Effector memory CD4-positive, alpha-beta T cell (primary cell): Measurements from ENCODE around the gene TKT.

ENCODE experiments used
- DNase-seq, 3 donors: peaks; one replicate each; pipeline ENCODE4 v3.0.0-alpha.2; 2020
- H3K27ac ChIP-seq: 2 replicates; pipeline ENCODE4 v1.7.0; 2013; ENCODE audit warnings: mild to moderate bottlenecking, low read length, moderate library complexity; ENCODE audit not compliant: insufficient read depth, poor library complexity, severe bottlenecking
- H3K27me3 ChIP-seq: replicated peaks from 2 replicates; pipeline ENCODE4 v1.7.0; 2013; ENCODE audit warnings: mild to moderate bottlenecking, low read length; ENCODE audit not compliant: insufficient read depth, control insufficient read depth, poor library complexity, severe bottlenecking
- H3K36me3 ChIP-seq: 2 replicates; pipeline ENCODE4 v1.7.0; 2013; ENCODE audit warnings: mild to moderate bottlenecking, low read length, moderate library complexity; ENCODE audit not compliant: control insufficient read depth, insufficient read depth
- H3K4me1 ChIP-seq: 2 replicates; pipeline ENCODE4 v1.7.0; 2013; ENCODE audit warnings: low read length, mild to moderate bottlenecking; ENCODE audit not compliant: control insufficient read depth, insufficient read depth, poor library complexity, severe bottlenecking
- H3K4me3 ChIP-seq: 2 replicates; pipeline ENCODE4 v1.7.0; 2013; ENCODE audit warnings: low read length, low read depth, mild to moderate bottlenecking; ENCODE audit not compliant: insufficient read depth, poor library complexity, severe bottlenecking
- H3K9me3 ChIP-seq: 2 replicates; pipeline ENCODE4 v1.7.0; 2013; ENCODE audit warnings: mild to moderate bottlenecking, low read length, moderate library complexity; ENCODE audit not compliant: control insufficient read depth

Gene TKT

DNA sequence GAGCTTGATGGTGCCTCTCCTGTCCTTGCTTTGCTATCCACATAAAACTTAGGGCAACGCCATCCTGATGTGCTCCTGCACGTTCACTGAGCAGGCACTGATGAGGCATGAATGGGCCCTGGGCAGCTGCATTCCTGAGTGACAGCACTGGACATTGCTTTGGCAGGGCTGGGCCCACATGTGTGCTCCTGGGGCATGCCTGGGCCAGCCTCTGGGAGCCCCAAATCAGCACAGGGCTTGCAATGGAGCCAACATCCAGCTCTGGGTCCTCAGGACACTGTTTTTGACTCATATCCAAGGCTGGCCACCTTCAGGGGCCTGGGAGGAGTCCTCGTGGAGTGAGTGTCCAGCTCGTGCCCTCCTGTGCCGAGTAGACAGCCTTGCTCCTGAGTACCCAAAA, 5.9 kb upstream of the TKT start:
- Histone ChIP-seq H3K36me3 (no peaks in the 10 kb centered on the region), H3K27ac (no peak overlapping the region), H3K4me1 (no peaks in the 10 kb centered on the region), H3K4me3 (no peak overlapping the region), H3K27me3 (no peaks in the 10 kb centered on the region), H3K9me3 (no peaks in the 10 kb centered on the region)
- no peak for DNase-seq

DNA sequence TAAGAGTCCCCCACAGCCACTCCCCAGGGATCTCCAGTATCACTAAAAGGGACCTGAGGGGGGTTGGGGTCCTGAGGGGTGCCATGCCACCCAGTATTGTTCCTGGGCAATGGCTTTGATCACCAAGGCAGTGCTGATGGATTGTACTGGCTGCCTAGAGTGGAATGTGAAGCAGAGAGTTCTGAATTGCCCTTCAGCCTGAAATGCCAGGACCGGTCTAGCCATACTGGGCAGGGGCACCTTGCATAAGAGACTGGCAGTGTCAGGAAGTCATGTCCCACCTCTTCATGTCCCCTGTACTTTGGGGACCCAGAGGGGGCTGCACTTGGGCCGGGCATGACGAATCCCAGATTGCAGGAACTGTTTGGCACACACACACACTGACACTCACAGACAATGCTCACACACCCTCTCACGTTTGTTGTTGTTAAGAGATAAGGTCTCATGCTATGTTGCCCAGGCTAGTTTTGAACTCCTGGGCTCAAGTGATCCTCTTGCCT, 4.5 kb upstream of the TKT start:
- H3K4me3 ChIP-seq: no peak overlapping the region
- no peak for DNase-seq
- no peaks in the 10 kb centered on the region for H3K27me3 ChIP-seq
- no peaks in the 10 kb centered on the region for H3K9me3 ChIP-seq
- H3K36me3 ChIP-seq: no peaks in the 10 kb centered on the region
- no peak overlapping the region for H3K27ac ChIP-seq
- no peaks in the 10 kb centered on the region for H3K4me1 ChIP-seq

DNA sequence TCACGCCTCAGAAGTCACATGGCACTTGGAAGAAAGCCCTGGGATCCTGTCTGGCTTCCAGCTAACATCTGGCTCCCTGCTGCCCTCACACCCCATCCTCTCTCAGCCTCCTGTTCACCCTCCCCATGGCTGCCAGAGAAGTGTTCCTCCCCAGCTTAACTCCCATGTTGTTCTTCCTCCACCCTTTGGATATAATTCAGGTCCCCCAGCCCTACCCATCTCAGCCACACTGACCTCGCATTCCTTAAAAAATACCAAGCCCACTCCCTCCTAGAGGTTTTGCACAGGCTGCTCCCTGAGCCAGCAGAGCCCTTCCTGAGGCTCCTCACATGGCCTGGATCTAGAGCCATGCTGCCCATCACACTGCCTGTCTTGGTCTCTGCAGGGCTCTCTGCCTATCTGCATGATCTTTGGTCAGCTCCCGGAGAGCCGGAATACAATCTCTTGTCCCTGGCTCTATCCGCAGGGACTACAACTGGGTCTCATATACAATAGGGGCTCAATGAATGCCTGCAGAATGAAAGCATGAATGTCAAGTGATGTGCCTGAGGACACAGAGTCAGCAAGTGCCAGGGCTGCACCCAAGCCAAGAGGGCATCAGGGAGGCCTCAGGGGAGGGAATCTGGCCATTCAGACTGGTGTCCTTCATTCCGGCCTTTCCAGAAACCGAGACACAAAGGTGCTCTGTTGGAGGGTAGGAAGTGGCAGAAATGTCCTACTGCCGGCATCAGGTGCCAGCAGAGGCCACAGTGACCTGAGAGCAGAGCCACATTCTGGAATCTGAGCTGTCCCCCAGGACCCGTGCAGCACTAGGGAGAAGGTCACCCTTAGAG, 3.8 kb upstream of the TKT start:
- Histone ChIP-seq H3K36me3 (no peaks in the 10 kb centered on the region), H3K4me3 (no peak overlapping the region), H3K27ac (no peak overlapping the region), H3K27me3 (no peaks in the 10 kb centered on the region), H3K4me1 (peaks cover 2% of the 10 kb centered on the region), H3K9me3 (no peaks in the 10 kb centered on the region)
- no peak for DNase-seq

DNA sequence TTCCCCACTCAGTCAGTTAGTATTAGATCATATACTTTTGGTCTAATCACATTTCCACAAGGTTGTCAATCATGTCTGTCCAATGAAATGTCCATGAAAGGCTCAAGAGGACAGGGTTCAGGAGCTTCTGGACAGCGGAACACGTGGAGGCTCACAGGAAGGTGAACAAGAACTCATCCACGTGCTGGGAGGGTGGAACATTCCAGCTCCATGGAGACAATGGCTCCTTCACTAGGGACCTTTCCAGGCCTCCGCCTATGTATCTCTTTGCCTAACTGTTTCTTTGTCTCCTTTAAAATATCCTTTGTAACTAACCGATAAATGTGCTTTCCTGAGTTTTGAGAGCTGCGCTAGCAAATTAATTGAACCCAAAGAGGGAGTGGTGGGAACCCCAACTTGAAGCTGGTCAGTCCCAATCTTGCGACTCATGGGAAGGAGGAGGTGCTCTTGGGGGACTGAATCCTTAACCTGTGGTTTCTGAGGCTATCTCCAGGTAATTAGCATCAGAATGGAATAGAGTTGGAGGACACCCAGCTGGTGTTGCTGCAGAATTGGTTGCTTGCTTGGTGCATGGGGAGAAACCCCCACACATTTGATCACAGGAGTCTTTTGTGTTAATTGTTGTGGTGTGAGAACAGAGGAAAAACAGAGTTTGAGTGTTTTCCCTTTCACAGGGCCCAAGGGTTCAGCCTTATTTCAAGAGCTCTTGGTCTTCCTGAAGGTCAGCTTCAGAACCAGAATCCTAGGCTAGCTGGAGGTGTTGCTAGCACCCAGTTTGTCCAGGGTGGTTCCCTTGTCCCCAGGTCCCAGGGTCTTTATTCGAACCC, 3.0 kb upstream of the TKT start:
- Histone ChIP-seq H3K27ac (no peak overlapping the region), H3K4me1 (peaks cover 10% of the 10 kb centered on the region), H3K4me3 (no peak overlapping the region)

DNA sequence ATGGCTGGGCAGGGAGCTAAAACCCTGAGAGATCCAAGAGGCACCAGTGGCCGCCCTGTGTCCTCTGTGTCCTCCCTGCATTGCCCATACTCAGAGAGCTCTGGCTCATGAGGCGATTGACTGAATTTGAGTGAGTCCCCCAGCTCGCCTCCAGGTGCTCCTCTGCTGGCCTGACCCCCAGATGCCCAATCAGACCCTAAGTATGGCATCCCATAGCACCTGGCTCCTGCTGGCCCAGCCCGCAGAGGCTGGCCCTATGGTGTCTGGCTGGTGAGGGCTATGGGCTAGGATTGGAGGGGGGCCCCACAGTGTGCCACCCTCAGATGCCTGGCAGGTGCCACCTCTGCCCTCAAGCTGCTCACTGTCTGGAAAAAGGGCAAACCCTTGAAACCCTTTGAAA, 1.6 kb upstream of the TKT start:
- no peaks in the 10 kb centered on the region for H3K36me3 ChIP-seq
- no peak overlapping the region for H3K4me3 ChIP-seq
- H3K27ac ChIP-seq: no peak overlapping the region
- peaks cover 16% of the 10 kb centered on the region for H3K4me1 ChIP-seq
- H3K9me3 ChIP-seq: no peaks in the 10 kb centered on the region
- no peak for DNase-seq
- no peaks in the 10 kb centered on the region for H3K27me3 ChIP-seq

More for the DNA sequence above, 3.0 kb upstream of the TKT start:
- no peaks in the 10 kb centered on the region for H3K27me3 ChIP-seq
- H3K9me3 ChIP-seq: no peaks in the 10 kb centered on the region
- H3K36me3 ChIP-seq: no peaks in the 10 kb centered on the region
- DNase-seq: no peak

DNA sequence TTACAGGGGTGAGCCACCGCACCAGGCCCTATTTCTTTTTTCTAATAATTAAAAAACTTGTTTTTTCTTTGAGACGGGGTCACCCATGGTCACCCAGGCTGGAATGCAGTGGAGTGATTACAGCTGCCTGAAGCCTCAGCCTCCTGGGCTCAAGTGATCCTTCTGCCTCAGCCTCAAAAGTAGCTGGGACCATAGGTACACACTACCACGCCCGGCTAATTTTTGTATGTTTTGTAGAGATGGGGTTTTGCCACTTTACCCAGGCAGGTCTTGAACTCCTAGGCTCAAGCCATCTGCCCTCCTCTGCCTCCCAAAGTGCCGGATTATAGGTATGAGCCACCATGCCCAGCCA, 858 bp upstream of the TKT start:
- DNase-seq: no peak
- H3K4me1 ChIP-seq: peaks cover 16% of the 10 kb centered on the region
- no peaks in the 10 kb centered on the region for H3K9me3 ChIP-seq
- H3K36me3 ChIP-seq: no peaks in the 10 kb centered on the region
- no peaks in the 10 kb centered on the region for H3K27me3 ChIP-seq
- H3K27ac ChIP-seq: no peak overlapping the region
- no peak overlapping the region for H3K4me3 ChIP-seq

DNA sequence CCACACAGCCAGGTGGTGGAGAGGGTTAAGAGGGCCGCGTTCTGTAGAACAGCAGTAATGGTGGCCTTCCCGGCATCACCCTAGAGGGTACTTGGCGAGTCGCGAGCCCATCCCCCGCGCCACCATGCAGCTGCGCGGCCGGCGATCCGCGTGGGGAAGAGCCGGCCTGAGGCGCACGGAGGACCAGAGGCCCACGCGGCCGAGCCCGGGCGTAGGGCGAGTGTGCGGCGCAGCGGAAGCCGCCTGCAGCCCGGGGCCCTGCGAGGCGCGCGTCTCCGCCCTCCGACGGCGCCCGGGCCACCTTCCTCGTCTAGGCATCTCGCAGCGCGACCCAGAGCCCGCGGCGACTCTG, 423 bp downstream of the TKT start:
- H3K27me3 ChIP-seq: no peaks in the 10 kb centered on the region
- peak in 1 of 3 donors; percentile 15 for DNase-seq
- peaks cover 16% of the 10 kb centered on the region for H3K4me1 ChIP-seq

DNA sequence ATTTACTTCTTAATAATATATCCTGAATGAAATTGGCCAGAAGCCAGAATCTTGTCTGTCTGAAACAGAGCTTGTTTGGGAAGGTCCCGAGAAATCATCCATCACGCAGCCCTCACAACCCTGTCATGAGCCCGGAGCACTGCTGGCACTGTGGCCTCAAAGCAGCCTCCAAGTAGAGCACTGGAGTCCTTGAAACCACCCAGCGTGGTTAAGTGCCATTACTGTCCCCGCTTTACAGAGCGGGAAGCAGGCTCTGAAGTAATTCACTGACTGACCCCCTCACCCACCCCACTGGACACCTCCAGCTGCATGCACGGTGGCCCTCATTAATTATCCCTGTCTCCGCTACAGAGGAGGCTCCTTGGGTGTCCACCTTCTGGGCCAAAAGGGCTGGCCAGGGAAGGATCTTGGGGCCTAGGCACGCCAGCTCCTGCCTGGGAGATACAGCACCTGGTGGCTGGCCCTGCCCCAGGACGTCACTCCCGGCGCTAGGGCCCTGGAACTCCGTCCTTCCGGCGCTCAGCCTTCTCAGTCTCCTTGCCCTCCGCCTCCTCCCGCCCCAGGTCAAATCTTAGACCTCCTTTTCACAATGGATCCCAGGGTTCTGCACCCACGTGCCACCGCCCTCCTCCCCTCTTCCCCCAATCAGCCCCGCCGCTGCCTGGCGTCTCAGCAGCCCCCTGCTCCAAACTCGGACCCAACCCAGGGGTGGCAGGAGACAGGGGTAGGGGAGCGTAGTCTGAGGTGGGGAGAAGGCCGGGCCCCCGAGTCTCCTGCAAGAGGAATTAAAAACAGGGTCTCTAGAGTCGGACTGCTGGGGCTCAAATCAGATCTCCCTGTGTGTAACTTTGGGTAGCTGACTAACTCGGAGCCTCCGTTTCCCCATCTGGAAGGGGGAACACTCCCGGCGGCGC, 1.1 kb downstream of the TKT start:
- Histone ChIP-seq H3K36me3 (no peaks in the 10 kb centered on the region), H3K27me3 (no peaks in the 10 kb centered on the region), H3K9me3 (no peaks in the 10 kb centered on the region), H3K27ac (peak overlapping the region; percentile 63), H3K4me3 (peak overlapping the region; percentile 92), H3K4me1 (peaks cover 16% of the 10 kb centered on the region)
- DNase-seq: peak in 2 of 3 donors; percentile 28 to 30

More for the DNA sequence above, 423 bp downstream of the TKT start:
- H3K9me3 ChIP-seq: no peaks in the 10 kb centered on the region
- H3K4me3 ChIP-seq: peak overlapping the region; percentile 92
- H3K27ac ChIP-seq: peak overlapping the region; percentile 63
- H3K36me3 ChIP-seq: no peaks in the 10 kb centered on the region

DNA sequence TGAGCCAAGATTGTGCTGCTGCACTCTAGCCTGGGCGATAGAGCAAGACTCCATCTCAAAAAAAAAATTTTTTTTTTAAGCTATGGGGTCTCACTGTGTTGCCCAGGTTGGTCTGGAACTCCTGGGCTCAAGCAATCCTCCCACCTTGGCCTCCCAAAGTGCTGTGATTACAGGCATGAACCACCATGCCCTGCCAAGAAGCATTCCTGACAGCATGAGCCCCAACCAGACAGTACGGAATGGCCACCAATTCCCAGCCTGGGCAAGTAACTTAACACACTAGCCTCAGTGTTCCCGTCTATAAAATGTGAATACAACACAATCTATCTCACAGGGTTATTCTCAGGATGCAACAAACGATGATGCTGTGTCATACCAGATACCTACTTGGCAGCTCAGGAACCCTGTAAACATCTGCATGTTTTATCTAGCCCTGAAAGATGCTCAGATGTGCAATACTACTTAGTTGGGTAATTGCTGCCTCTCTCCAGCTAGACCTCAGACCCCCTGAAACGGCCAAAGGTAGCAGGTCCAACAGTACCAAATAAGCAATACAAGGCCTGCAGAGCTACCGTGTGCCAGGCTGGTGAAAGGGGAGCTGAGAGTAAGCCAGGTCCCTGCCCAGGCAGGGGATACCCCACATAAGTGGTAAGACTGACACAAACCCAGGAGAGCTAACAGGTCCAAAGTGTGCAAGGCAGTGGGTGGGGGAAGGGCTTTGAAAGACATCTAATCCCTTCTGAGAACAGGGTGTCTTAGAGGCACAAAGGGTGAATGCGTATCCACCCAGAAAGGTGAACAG, 1.9 kb downstream of the TKT start:
- Histone ChIP-seq H3K4me3 (no peak overlapping the region), H3K4me1 (peaks cover 16% of the 10 kb centered on the region), H3K27ac (no peak overlapping the region), H3K36me3 (no peaks in the 10 kb centered on the region), H3K9me3 (no peaks in the 10 kb centered on the region), H3K27me3 (no peaks in the 10 kb centered on the region)
- DNase-seq: no peak
